Stimulated activated CD4-positive, alpha-beta T cell treated with anti-CD3 and anti-CD28 coated beads, TNF-alpha, amount 100 ng/mL, for 1 hour (primary cell): ENCODE data around the gene PITX1.
"Not testable (repeated sequence)": the region's sequence is repeated elsewhere in the genome, so short reads cannot be mapped to it uniquely, and the experiment has no call there.

ENCODE experiments used
- DNase-seq, 3 donors: peaks; one replicate each; pipeline ENCODE4 v3.0.0-alpha.2; 2020; ENCODE audit warnings: low read depth in 3 of 3, low spot score in 1 of 3

PITX1 gene

DNA sequence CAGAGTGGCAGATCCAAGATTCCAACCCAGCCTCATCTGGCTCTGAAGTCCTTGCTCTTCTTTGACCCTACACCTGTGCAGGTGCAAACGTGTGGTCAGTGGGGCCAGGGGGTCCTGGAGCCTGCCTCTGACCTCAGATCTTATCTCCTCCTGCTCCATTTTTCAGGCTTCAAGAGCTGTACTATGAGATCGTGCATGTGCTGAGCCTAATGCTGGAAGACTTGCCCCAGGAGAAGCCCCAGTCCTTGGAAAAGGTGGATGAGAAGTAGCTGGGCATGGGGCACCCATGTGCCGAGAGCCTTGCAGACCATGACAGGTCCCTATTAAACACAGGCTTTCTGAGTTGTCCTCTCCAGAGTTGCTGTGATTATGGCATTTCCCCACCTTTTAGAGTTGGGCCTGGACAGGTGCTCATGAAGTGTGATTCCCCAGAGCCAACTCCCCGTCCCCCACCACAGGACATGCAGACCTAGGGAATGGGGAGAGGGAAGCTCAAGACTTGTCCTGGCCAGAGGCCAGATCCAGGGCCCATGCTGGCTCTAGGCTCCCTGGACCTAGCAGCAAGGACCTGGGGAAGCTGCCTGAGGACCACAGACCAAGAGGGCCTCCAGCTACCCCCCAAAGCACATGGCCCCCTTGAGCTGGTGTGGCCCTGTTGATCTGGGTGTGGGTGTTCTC lies 22.5 kb downstream of the PITX1 start:
- DNase-seq: no peak

DNA sequence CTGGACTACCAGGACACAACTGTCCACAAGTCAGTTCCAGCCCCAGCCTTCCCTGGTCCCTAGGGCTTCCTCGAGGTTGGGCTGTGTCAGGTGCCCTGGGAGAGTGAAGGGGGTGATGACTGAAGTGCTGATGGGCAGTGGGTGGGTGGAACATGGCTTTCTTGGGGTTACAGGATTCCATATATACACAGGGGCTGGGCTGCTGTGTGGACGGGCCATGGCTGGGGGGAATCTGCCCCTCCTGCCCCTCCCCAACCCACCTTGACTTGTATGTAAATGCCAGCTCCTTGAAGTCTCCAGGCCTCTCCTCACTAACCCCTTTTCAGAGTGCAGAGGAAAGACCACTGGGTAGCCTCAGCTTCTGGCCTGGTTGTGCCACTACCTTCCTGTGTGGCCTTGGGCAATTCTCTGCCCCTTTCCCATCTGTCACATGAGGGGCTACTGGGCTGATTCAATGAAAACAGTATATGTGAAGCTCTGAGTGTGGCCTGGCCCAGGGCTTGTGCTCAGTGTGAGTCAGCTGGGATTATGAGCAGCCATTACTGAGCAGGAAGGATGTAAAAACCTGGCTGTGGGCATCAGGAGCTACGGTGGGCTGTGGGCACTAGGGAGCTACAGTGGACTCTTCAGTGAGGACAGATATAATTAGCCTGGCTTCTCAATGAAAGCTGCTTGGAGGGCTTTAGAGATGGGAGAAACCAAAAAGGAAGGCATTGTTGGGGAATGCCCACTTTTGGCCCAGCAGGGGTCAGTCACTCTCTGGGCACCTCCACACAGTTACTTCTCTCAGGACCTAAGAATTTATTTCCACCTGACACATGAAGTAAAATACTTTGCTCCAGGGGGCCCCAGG lies 23.3 kb downstream of the PITX1 start:
- DNase-seq: no peak

DNA sequence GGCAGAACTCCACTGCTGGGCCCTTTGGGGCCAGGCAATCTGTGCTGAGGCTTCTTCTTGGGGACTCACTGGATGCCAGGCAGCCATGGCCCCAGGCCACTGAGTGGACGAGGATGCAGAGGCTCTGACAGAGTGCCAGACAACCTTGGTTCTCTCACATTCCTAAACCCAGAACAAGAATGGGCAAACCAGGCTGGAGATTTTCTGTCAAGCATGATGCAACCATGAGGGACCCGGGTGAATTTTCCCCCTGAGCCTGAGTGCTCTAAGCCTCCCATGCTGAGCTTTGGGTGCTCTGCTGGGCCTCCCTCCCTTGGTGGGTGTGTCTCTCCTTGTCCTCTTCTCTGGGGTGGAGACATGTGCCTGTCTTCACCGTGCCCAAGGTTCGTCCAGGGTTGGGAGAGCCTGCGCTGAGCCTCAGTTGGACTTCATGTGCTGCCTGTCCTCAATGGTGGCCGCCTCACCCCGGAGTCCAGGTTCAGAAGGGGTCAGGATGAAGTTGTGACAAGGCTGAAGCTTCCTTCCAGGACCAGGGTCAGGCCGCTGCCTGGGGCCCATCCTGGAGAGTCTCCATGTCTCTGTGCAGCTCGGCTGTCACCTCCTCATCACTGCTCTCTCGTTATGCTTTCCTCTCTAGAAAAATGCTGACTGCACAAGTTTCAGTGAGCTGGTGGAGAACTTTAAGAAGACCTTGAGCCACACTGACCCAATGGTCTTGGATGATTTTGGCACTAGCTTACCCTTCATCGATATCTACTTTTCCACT lies 24.1 kb downstream of the PITX1 start:
- DNase-seq: no peak

DNA sequence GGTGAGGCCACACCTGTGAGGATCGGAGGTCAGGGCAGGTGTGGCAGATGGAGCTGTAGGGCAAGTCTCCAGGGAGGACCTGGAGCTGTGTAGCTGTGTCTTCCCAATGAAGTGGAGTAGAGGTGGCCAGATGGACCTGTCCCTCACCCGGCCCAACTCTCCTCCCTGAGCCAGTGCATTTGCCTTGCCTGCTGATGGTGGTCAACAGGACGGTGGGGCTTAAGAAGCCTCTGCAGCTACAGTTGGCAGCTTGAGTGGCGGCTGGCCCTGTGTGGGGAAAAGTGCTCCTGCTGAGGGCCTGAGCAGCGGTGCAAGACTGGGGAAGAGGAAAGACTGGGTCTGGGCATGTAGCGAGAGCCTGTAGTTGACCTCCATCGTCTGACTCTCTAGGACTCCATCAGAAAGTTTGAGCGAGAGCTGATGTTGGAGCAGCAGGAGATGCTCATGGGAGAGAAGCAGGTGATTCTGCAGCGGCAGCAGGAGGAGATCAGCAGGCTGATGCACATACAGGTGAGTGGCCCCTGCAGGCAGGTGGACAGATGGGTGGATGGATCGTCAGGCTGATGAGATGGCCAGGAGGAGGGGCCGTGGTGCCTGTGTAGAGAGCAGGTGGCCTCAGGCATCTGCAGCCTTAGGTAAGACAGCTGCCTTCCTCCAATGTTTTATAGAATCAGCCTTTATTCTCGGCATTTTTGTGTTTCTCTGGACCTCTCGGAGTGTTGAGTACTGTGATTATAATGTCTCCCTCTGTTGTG lies 24.9 kb downstream of the PITX1 start:
- DNase-seq: no peak

DNA sequence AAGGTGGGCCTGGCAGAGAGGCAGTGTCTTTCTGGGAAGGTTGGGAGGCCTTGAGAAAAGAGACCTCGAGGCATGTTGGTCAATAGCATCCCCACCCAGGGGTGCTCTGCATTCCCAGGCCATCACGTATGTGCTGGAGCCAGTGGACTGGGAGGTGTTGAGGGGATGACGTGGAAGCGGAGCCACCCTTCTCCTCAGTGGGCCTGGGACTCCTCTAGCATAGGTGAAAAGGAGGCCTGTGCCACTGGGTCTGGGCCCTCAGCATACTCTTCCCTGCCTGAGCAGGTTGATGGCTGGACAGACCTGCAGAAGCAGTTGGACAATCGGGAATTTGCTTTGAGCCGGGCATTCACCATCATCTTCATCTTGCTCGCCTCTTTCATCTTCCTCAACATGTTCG lies 25.5 kb downstream of the PITX1 start:
- no peak for DNase-seq

DNA sequence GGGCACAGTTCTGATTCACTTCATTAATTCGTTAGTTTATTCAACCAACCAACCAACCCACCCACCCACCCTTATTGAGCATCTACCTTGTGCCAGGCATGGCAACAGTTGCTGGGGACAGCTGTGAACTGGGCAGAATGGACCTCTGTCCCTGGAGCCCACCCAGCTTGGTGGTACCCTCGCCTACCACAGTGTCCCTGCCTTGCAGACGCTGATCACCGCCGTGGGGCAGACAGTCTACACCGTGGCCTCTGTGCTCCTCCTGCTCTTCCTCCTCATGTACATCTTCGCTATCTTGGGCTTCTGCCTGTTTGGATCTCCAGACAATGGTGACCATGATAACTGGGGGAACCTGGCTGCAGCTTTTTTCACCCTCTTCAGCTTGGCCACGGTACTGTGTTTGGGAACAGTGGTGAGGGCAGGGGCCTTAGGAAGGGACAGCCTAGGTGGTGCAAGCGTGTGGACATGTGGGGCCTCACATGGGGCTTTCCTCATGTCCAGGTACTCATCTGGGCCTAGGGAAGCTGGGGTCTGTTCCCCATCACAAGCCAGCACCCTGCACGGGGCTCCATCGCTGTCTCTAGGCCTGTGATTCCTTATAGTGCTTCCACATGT lies 26.2 kb downstream of the PITX1 start:
- no peak for DNase-seq

DNA sequence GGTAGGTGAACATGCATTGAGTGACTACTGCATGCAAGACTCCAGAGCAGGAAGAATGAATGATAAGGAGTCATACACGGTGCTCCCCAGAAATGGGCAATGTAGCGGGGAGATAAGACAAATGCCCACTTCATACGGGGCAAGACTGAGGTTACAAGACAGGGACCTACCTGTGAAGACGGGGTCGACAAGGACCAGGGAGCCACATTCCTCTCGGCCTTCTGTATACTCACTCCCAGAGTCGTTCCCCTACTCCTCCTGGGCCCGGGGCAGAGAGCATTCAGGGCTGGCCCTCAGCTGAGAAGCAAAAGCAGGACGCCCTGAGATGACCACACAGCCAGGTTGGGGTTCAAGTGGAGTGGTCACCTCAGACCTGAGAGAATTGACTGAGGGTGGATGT lies 26.7 kb downstream of the PITX1 start:
- no peak for DNase-seq

DNA sequence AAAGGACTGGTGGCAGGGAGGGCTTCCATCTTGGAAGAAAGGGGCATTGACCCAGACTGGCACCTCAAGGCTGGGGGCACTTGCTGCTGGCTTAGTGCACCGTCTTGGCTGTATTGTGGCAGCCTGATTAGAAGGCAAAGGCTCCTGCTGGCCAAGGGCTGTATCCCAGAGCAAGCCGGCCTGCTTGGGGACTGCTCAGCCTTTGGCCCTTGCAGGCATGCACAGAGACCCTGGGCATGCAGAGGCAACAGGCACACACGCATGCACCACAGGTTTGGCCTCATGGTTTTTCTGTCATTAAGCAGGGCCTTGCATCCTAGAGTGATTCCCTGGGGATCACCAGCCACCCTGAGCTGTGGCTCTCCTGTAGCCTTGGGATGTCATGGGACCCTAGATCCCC lies 29.0 kb downstream of the PITX1 start:
- DNase-seq: no peak

DNA sequence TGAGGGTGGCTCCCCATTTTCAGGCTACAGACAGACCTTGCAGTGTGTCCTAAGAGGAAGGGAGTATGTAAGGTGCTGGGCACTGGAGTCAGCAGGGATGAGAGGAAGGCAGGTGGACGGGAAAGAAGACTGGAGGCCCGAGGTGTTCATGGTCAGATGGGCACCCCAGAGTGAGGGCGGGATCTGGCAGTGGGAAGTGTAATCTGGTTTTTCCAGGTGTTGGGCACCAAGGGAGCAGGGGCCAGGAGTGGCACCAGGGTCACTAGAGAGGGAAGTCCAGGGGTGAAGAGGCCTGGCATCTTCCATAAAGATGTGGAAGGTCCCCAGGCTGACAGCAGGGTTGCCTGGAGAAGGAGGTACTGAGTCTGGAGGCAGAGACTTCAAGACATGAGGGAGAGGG lies 29.7 kb downstream of the PITX1 start:
- no peak for DNase-seq

DNA sequence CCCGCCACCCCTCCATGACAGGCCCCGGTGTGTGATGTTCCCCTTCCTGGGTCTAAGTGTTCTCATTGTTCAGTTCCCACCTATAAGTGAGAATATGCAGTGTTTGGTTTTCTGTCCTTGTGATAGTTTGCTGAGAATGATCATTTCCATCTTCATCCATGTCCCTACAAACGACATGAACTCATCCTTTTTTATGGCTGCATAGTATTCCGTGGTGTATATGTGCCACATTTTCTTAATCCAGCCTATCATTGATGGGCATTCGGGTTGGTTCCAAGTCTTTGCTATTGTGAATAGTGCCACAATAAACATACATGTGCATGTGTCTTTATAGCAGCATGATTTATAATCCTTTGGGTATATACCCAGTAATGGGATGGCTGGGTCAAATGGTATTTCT lies 36.0 kb downstream of the PITX1 start:
- not testable (repeated sequence) for DNase-seq

DNA sequence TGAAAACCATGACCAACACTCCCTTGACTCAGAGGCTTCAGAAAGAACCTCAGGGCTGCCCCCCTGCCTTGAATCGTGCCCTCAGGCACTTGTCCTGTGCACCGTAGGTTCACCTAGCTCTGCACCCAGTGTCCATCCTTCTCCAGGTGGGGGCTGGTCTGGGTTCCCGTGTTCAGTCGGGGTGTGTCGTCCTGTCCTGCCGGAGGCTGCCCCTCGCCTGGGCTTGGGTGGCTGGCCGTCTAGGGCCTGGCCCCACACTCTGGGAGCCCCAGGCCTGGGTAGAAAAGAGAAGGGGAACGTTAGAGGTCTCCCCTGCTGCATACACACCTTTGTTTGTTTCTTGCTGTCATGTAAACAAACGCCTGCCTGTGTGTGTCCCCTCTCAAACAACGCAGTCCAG lies 37.0 kb downstream of the PITX1 start:
- no peak for DNase-seq

DNA sequence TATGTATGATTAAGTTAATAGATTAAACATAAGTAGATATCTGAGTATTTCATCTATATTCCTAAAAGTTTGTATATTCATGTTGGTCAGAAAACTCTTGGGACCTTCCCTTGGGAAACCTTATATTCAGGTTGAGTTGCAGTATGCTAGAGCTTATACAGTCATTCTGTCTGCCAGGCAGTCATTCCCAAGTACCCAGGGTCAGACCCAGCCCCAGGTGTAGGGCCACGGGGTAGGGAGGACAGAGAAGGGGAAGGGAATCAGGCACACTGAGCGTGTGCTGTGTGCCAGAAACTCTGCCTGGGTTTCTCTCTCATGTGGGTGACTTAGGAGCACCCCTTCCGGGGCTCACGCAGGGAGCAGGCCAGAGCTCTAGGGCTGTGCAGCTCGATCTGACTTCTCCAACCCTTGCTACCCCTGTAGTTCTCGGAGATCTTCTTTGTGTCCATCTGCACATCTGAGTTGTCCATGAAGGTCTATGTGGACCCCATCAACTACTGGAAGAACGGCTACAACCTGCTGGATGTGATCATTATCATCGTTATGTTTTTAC lies 38.1 kb downstream of the PITX1 start:
- DNase-seq: no peak

DNA sequence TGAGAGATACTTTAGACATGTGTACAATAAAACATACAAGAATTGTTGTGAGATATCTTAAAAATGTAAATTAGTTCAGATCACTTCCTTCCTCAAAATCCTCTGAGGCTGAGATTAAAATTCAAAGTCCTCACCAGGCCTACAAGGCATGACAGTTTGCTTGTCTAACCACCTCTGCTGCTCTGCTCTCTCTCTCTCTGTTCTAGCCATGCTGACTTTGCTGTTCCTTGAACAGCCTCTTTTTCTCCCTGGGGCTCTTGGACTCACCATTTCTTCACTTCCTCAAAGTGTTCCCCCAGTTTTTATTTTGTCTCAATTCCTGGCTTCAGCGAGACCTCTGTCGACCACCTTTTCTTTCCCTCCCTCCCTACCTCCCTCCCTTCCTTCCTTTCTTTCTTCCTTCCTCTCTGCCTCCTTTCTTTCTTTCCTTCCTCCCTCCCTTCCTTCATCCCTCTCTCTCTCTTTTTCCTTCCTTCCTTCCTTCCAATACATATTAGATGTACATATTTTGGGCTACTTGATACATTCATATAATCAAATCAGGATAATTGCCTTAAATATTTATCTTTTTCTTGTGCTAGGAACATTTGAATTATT lies 39.4 kb downstream of the PITX1 start:
- no peak for DNase-seq

DNA sequence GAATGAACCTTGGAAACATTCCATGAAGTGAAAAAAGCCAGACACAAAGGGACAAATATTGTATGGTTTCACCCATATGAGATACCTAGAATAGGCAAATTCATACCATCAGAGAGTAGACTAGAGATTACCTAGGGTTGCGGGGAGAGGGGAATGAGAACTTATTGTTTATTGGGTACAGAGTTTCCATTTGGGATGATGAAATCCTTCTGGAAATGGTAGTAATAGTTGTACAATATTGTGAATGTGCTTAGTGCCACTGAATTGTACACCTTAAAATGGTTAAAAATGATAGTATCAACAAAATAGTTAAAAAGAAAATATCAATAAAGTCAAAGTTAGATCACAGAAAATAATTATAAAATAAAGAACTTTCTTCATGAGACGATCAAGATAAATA lies 40.9 kb downstream of the PITX1 start:
- DNase-seq: no peak

DNA sequence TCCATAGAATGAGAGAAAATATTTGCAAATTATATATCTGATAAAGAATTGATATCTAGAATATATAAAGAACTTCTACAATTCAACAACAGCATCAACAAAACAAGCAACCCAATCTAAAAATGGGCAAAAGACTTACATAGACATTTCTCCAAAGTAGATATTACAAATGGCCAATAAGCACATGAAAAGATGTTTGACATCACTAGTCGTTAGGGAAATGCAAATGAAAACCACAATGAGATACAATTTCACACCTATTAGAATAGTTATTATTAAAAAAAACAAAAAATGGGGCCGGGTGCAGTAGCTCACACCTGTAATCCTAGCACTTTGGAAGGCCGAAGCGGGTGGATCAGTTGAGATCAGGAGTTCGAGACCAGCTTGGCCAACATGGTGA lies 41.9 kb downstream of the PITX1 start:
- no peak for DNase-seq

DNA sequence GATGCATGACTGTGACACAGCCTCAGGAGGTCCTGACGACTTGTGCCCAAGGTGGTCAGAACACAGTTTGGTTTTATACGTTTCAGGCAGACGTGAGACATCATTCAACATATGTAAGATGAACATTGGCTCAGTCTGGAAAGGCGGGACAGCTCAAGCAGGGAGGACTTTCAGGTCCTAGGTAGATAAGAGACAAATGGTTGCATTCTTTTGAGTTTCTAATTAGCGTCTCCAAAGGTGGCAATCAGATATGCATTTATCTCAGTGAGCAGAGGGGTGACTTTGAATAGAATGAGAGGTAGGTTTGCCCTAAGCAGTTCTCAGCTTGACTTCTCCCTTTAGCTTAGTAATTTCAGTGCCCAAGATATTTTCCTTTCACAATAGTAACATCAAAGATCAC lies 43.8 kb downstream of the PITX1 start:
- DNase-seq: not testable (repeated sequence)

DNA sequence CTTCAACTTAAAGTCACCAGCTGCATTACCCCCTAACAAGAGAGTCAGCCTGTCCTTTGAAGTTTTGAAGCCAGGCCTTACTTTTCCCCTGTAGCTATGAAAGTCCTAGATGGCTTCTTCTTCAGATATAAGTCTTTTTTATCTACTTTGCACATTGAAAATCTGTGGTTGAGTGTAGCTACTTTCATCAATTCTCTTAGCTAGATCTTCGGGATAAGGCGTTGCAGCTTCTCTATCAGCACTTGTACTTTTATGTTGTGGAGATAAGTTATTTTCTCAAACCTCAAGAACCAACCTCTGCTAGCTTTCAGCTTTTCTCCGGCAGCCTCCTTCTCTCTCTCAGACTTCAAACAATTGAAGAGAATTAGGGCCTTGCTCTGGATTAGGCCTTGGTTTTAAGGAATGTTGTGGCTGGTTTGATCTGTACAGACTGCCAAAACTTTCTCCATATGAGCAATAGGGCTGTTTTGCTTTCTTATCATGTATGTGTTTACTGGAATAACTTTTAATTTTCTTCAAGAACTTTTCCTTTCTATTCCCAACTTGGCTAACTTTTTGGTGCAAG lies 44.7 kb downstream of the PITX1 start:
- no peak for DNase-seq

DNA sequence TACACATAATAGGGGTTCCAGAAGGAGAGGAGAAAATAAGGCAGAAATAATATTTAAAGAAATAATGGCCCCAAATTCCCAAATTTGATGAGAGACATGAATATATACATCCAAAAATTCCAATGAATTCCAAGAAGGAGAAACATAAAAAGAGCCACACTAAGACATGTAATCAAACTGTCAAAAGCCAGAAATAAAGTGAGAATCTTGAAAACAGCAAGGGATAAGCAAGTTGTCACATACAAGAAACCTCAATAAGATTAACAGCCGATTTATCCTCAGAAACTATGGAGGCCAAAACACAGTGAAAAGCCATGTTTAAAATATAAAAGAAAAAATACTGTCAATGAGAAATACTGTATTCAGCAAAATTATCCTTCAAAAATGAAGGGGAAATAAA lies 51.8 kb downstream of the PITX1 start:
- no peak for DNase-seq

DNA sequence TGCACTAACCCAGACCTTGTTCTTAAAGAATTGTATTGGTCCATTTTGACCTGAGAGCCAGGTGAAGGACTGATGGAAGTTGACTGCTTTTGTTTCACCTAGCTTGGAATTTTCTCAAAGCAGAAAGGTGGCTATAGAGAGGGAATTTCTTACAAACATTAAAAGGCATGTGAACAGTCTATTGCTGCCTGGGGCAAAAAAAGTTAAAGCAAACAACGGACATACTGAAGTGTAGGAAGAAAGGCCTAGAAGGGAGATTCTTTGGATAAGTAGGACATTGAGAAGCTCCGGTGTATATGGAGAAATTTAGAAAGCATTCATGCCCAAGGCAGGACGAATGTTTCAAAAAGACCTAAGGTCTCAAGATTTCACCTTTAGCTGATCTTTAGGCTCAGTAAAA lies 54.6 kb downstream of the PITX1 start:
- no peak for DNase-seq
